ENCODE data around the gene STYX. TPM values are rescaled to one million over a fixed set of nuclear protein-coding genes. Genes with fewer than 3 reads are reported as not detected.

STYX gene
- polyA plus RNA-seq, 1 donor from 2014 or later = 15.1 TPM

- H4K20me1 ChIP-seq (ENCODE audit: insufficient read depth) = no peaks in the 10 kb centered on the region
- H3K79me2 ChIP-seq (replicated peaks; ENCODE audit: insufficient read depth, low read length) = peaks cover 35% of the 10 kb centered on the region
- H3K4me2 ChIP-seq (ENCODE audit: low read length) = no peak overlapping the region
- no peak overlapping the region for H3K27ac ChIP-seq (ENCODE audit: low read length)
- peaks cover 5% of the 10 kb centered on the region for H3K36me3 ChIP-seq (ENCODE audit: insufficient read depth, low read length)
- no peak overlapping the region for H3K9ac ChIP-seq (ENCODE audit: low read length)
- no peak overlapping the region for H2AFZ ChIP-seq (ENCODE audit: low read depth, low read length)
- TF ChIP-seq SMC3 (conservative IDR thresholded peaks at IDR 0.05; ENCODE audit: poor library complexity) (no peak), EZH2 (IDR thresholded peaks at IDR 0.05; ENCODE audit: borderline replicate concordance, insufficient read depth, low read length, poor library complexity, severe bottlenecking) (no peak), POLR2AphosphoS5 (IDR thresholded peaks at IDR 0.05) (no peak), EP300 (conservative IDR thresholded peaks at IDR 0.05; ENCODE audit: poor library complexity, severe bottlenecking) (no peak), MXI1 (conservative IDR thresholded peaks at IDR 0.05; ENCODE audit: poor library complexity, severe bottlenecking) (no peak), TAF1 (IDR thresholded peaks at IDR 0.05; ENCODE audit: low read depth) (no peak), REST (IDR thresholded peaks at IDR 0.05; ENCODE audit: borderline replicate concordance) (no peak), RAD21 (conservative IDR thresholded peaks at IDR 0.05) (no peak), CTCF (IDR thresholded peaks at IDR 0.05; ENCODE audit: poor library complexity, severe bottlenecking) (no peak)
- no peaks in the 10 kb centered on the region for H3K9me2 ChIP-seq (ENCODE audit: insufficient read depth, low read length)
- no peak overlapping the region for H3K4me3 ChIP-seq (ENCODE audit: low read length)
- H3K9me3 ChIP-seq (ENCODE audit: low read length) = no peaks in the 10 kb centered on the region
- no peaks in the 10 kb centered on the region for H3K27me3 ChIP-seq (ENCODE audit: insufficient read depth, low read depth, low read length)
- no peaks in the 10 kb centered on the region for H3F3A ChIP-seq (ENCODE audit: insufficient read depth, low read length, poor library complexity, severe bottlenecking)
These were observed 18.3 kb upstream of the STYX start for GRCh38 chr14:52711666-52712065.

GRCh38 chr14:52716155-52716554, 13.8 kb upstream of the STYX start:
- no peak overlapping the region for H3K4me3 ChIP-seq (ENCODE audit: low read length)
- H3K27ac ChIP-seq (ENCODE audit: low read length) = no peak overlapping the region
- no peak overlapping the region for H3K9ac ChIP-seq (ENCODE audit: low read length)
- H3K9me3 ChIP-seq (ENCODE audit: low read length) = no peaks in the 10 kb centered on the region
- no peaks in the 10 kb centered on the region for H4K20me1 ChIP-seq (ENCODE audit: insufficient read depth)
- no peak overlapping the region for H2AFZ ChIP-seq (ENCODE audit: low read depth, low read length)
- H3K4me2 ChIP-seq (ENCODE audit: low read length) = no peak overlapping the region
- H3F3A ChIP-seq (ENCODE audit: insufficient read depth, low read length, poor library complexity, severe bottlenecking) = no peaks in the 10 kb centered on the region
- H3K79me2 ChIP-seq (replicated peaks; ENCODE audit: insufficient read depth, low read length) = no peaks in the 10 kb centered on the region
- no peaks in the 10 kb centered on the region for H3K9me2 ChIP-seq (ENCODE audit: insufficient read depth, low read length)
- no peaks in the 10 kb centered on the region for H3K27me3 ChIP-seq (ENCODE audit: insufficient read depth, low read depth, low read length)
- no peak for TF ChIP-seq EZH2 (IDR thresholded peaks at IDR 0.05; ENCODE audit: borderline replicate concordance, insufficient read depth, low read length, poor library complexity, severe bottlenecking)
- no peak for TF ChIP-seq REST (IDR thresholded peaks at IDR 0.05; ENCODE audit: borderline replicate concordance)
- no peak for TF ChIP-seq RAD21 (conservative IDR thresholded peaks at IDR 0.05)
- TF ChIP-seq MXI1 (conservative IDR thresholded peaks at IDR 0.05; ENCODE audit: poor library complexity, severe bottlenecking) = no peak
- TF ChIP-seq SMC3 (conservative IDR thresholded peaks at IDR 0.05; ENCODE audit: poor library complexity) = no peak
- TF ChIP-seq CTCF (IDR thresholded peaks at IDR 0.05; ENCODE audit: poor library complexity, severe bottlenecking) = no peak
- no peak for TF ChIP-seq TAF1 (IDR thresholded peaks at IDR 0.05; ENCODE audit: low read depth)
- TF ChIP-seq POLR2AphosphoS5 (IDR thresholded peaks at IDR 0.05) = no peak
- no peak for TF ChIP-seq EP300 (conservative IDR thresholded peaks at IDR 0.05; ENCODE audit: poor library complexity, severe bottlenecking)
- H3K36me3 ChIP-seq (ENCODE audit: insufficient read depth, low read length) = peaks cover 5% of the 10 kb centered on the region

All from neural cell (in vitro differentiated cells).